Mammary epithelial cell (primary cell): ENCODE results near the gene SELENOO.

Source experiments
- EZH2 ChIP-seq: IDR thresholded peaks from 2 replicates; pipeline ENCODE4 v1.6.1; 2012; ENCODE audit warnings: low read length, inconsistent platforms, borderline replicate concordance
- TF ChIP-seq, protein P1 (sequence below), 2 donors: IDR thresholded peaks in 1 of 2; conservative IDR thresholded peaks in 1 of 2; 2 replicates each; pipeline ENCODE4 v1.5.1; 2011 to 2012; ENCODE audit warnings: inconsistent platforms in 2 of 2, low read length in 2 of 2, mild to moderate bottlenecking in 2 of 2, control low read depth in 1 of 2, low read depth in 1 of 2; ENCODE audit not compliant: insufficient read depth in 1 of 2; ENCODE audit errors: extremely low read depth in 1 of 2

DNA sequence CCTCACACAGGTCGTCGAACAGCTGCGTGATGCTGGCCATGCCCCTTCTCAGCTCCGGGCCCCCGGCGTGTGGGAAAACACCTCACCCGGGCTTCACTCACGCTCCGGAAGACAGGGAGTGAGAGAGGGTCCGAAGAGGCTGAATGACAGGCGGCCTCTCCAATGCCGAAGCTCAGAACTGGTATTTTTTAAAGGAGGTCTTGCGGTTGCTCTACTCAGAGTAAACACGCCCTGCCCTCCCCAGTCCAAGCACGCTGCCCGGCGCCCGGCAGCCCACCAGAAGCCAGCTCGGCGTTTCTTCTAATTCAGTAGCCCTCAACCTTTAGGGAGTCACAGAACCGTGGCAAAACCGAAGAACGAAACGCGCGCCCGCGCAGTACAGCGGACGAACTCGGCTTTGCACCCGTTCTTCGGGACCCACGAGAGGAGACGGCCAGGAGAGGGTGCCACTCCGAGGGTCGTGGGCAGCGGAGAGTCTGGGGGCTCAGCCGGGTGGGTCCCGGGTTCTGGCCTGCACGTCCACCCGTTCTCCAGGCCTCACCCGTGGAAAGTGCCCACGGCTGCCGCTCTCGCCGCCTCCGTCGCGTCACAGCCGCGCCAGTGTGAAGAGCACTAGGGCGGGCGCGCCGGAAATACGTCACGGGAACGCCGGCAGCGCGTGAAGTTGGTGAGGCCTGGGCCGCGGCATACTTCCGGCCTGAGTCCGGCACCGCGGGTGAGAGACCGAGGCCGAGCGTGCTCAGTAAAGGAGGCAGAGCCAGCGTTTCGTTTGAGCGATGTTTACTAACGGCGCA lies 43.8 kb downstream of the SELENOO start, which contains the start of gene TUBGCP6:
- TF ChIP-seq, protein P1, sequence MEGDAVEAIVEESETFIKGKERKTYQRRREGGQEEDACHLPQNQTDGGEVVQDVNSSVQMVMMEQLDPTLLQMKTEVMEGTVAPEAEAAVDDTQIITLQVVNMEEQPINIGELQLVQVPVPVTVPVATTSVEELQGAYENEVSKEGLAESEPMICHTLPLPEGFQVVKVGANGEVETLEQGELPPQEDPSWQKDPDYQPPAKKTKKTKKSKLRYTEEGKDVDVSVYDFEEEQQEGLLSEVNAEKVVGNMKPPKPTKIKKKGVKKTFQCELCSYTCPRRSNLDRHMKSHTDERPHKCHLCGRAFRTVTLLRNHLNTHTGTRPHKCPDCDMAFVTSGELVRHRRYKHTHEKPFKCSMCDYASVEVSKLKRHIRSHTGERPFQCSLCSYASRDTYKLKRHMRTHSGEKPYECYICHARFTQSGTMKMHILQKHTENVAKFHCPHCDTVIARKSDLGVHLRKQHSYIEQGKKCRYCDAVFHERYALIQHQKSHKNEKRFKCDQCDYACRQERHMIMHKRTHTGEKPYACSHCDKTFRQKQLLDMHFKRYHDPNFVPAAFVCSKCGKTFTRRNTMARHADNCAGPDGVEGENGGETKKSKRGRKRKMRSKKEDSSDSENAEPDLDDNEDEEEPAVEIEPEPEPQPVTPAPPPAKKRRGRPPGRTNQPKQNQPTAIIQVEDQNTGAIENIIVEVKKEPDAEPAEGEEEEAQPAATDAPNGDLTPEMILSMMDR (conservative IDR thresholded peaks at IDR 0.05 in 1 of 2, IDR thresholded peaks at IDR 0.05 in 1 of 2; ENCODE audit: extremely low read depth in 1 of 2, insufficient read depth in 1 of 2, low read depth in 1 of 2, low read length in 2 of 2) = peak in 1 of 2 donors; percentile 28
- TF ChIP-seq EZH2 = no peak
